NCI-H82 (cell line): ENCODE measurements around the gene TENT4B.

Experiments used
- DNase-seq: peaks from one replicate; lab custom pipeline; 2025; lab: John Stamatoyannopoulos, UW

The TENT4B gene

DNA sequence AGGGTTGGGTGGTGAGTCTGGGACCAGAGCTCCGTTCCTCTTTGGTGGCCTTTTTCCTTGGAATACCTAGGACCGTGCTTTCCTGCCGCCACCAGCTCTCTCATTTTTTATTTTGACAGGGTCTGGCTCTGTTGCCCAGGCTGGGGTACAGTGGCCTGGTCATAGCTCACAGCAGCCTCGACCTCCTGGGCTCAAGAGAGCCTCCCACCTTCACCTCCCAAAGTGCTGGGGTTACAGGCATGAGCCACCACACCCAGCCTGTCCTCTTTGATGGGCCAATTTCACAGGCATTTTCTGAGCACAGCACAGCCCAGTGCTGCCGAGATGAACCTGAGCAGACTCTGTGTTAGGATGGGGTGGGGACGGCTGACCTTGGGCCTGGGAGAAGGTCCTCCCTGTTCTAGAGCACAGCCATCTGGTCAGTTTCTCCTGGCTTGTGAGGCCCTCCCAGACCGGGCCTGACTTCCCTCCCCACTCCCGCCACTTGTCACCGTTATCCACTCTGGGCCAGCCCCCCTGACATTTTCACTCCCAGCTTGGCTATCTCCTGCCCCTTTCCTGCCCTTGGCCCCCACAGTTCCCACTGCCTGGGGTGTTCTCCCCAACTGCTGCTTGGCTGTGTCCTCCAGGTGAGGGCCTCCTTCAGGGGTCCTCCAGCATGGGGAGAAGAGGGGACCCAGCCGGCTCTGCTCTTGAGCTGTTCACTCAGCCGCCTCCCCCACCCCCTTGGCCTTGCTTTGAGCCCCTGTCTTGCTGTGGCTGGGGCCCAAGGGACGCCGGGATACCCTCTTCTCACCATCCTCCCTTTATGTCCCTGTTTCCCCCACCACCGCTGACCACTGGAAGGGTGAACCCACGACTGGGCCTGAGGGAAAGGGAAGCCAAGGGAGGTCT is 118.3 kb downstream of the TENT4B start:
- no peak for DNase-seq

DNA sequence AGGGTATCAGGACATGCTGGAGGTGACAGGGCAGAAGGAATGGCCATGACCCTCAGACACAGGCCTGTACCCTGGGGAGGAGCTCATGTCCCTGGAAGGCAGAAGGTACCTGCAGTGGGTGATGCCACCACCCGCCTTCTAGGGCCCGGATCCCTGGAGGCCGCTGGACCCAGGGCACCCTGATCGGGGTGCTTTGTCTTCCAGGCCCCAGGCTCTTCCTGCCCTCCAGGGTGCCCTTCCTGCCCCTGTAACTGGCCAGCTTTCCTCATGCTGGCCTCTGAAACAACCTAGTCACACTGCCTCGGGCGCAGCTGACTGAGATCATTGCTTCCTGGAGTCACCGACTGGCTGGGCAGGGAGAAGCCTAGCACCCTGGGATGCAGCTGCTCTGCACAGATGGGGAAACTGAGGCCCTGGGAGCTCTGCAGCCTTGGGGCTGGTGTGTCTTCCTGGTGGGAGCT is 119.0 kb downstream of the TENT4B start:
- no peak for DNase-seq

DNA sequence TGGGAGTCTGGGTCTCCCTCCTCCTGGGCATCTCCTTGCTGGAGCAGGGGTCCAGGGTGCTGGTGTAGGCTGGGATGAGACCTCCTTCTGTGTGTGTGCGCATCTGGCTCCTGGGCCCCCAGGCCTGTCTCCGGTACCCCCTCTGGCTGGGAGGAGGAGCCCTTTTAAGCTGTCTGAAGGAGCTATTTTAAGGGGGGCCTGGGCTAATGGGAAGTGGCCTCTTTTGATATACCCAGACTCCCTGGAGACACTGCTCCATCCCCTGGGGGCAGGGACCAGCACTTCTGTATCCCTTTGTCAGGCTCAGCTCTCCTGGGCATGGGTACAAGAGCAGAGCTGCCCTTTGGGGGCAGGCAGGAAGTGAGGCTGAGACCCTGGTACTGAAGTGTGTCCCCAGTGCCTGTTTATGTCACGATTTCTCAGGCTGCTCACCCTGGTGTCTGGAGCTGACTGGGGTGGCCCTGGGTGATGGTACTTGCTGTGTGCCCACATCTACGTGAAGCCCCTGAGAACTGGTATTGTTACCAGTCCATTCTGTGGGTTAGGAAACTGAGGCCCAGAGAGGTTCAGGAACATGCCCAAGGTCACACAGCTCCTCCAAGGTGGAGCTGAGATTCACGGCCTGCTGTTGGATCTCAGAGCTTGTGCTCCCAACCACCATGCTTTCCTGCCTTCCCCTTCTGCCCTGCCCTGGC is 119.7 kb downstream of the TENT4B start:
- DNase-seq: no peak

DNA sequence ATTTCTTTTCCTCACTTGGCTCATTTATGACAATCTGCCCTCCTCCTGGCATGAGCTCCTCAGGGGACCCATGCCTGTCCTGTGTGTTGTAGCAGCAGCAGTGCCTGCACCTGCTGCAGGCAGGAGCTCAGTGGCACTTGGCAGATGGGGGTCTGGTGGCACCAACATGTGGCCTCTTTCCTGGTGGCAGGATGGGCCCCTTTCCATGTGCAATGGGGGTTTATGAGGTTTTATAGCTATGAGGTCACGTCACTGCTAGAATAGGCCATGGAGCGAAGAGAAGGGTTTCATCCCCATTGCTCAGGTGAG is 120.2 kb downstream of the TENT4B start:
- no peak for DNase-seq

DNA sequence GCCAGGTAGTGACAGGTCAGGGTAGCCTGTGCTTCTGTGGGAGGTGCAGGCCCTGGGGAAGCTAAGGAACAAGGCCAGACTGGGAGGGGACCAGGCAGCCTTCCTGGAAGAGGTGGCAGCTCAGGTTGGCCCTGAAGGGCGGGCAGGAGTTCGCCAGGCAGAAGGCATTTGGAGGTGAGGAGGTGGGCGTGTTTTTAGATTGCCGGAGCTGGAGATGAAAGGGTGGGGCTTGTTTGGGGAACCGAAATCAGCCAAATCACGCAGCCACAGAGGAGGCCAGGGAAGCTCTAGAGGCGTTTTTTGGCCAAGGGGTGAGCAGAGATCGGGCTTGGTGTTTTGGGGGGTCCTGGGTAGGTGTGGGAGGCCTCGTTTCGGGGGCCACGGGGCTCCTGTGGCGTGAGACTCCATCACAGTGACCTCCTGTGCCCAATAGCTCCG is 120.8 kb downstream of the TENT4B start:
- DNase-seq: no peak

DNA sequence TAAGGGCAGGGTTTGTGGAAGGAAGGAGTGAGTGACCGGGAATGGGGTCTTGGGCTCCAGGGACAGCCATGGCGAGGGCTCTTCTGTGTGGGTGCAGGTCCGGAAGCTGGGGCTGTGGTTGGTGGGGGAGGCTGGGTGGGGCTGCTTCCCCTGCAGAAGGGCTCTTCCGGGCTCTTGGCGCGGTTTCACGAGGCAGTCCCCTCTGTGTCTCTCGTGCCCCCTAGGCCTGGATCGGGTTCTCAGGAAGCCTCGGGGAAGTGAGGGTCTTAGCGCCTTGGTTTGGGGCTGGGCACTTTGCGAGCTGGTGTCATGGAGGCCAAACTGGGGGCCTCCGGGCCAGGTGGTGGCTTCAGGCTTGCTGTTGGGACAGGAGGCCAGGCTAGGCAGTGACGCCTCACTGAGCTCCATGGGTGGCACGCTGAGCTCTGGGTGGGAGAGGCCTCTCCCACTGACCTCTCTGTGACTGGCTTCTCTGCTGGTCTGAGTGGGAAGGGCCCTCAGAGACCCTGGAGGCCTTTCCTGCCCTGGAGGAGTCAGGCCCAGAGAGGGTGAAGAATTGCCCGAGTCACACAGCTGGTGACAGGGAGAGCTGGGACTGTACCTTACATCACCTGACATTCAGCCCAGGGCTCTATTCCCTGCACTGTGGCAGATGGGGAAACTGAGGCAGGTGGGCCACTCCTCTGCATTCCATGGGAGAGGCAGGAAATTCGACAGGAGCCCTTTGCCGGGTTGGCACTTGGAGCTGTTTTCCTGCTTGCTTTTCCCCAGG is 121.4 kb downstream of the TENT4B start:
- DNase-seq: no peak

DNA sequence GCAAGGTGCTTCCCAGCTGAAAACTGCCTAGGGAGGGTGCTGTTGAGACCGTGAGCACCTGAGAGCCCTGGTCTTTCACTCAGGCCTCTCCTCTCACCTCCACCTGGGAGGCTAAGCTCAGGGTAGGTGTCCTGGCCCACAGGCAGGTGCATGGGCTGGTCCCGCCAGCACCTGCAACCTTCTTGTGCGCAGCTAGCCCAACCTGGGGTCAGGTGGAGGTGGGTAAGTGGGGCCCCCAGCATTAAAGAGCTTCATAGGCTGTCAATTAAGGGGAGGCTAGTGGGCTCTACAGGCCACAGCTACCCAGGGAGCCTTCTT is 122.0 kb downstream of the TENT4B start:
- DNase-seq: no peak

DNA sequence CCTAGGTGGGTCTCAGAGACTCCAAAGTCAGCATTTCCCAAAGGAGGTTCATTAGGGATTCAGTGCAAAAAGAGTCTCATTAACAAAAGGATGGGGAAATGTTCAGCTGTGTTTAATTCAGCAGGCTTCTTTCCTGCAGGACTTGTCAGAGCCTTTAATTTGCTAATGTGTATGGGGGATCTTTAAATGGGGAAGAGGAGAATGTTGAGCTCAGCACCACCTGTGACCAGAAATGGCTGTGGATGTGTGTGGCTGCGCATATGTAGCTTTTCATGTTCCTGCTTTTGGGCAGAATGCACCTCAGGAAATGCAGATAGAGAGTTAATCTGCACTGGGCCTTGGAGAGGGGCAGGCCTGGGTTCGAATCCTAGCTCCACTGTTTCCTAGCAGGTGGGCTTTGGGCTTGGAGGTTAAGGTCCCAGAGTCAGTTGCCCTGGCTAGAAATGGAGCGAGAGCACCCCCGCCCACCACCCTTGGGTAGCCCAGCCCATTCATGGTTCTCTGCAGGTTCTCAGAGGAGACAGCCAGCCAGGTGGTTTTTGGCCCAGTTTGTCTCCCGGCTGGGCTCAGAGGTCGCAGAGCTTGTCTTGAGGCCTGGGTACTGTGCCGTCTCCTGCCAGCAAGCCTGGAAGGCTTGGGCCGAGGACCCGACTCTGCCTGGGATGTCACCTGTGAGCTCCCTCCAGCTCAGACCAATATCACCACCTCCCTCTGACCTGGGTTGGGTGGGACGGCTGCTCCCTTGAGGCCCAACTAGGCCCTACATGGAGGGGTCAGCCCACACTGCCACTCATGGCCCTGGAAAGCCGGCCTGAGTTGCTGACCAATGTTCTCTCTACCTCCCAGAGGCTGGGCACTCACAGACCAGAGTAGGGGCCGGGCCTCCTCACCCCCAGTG is 122.6 kb downstream of the TENT4B start:
- DNase-seq: no peak

DNA sequence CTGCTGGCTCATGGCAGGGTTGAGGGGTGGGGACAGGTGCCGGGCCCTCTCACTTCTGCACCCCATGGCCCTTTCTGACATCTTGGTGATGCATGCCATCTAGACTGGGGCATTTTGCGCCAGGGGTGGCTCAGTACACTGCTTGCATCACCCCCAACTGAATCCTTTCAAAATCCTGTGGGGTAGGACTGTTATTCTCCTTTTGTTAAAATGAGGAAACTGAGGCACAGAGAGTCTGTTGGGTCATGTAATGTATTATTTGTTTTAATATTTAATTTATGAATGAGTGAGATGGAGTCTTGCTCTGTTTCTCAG is 123.2 kb downstream of the TENT4B start:
- no peak for DNase-seq

DNA sequence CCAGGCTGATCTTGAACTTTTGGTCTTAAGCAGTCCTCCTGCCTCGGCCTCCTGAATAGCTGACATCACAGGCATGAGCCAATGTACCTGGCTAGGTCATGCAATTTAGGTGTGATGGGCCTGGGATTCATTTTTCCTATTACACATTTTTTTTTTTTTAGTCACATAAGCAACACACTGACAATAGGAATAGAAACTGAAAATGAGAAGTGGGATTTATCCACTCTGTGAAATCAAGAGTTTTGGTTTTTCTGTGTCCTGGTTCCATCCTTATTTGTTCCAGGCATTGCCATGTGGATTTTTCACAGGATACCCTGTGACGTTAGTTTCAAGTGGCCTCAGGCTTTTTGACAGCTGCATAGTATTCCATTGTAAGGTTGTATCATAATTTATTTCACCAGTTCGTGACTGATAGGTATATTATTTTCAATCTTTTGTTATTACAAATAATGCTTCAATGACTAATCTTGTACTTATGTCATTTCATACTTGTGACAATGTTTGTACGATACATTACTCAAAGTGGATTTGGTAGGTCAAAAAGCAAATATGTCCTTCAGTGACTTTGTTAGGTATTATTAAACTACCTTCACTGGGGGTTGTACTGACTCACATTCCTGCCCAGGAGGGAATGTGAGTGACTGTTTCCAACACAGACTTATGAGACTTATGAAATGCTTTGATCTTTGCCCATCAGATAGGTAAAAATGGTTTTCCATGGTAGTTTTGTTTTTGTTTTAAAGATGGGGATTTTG is 123.9 kb downstream of the TENT4B start:
- DNase-seq: no peak

DNA sequence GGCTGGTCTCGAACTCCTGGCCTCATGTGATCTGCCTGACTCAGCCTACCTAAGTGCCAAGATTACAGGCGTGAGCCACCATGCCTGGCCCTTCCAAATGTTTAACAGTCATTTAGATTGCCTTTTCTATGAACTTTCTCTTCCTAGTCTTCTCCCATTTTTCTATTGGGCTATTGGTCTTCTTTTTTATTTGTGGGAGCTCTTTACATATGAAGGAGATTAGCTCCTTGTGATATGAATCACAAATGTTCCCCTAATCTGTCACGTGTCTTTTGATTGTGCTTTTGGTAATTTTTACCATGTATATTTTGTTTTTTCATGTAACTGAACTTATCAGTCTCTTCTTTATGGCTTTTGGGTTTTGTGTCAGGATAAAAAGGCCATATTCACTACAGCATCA is 125.1 kb downstream of the TENT4B start:
- DNase-seq: no peak

DNA sequence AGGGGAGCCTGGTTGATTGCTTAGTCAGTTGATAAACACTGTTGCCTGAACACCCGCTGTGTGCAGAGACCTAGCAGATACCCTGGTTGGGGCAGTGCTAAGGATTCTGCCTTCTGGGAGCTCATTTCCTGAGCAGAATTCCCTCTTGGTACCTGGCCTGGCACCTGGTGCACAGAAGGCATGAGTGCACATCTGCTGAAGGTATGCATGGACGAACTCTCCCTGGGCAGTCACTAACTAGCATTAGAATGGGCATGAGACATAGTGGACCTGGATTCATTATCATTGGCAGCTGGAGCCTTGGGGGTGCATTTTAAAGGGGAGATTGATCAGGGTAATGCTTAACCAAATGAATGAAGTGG is 126.4 kb downstream of the TENT4B start:
- DNase-seq: no peak

DNA sequence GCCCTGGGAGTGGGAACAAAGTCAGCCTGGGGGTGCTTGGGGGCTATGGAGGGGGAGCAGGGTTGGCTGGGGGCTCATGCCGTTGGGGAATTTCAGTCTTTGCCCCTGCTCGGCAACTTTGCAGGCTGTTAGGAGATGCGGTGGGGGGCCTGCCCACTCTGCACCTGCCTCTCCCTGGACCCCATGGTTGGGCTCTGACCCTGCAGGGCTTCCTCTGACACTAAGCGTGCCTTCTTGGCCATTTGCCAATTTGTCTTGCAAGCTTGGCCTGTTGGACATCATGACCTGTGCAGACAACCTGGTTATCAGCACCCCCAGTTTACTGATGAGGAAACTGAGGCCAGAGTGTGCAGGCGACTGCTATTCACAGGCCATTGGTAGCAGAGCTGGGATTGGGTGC is 127.8 kb downstream of the TENT4B start:
- DNase-seq: peak; percentile 5
